SU-DHL-6 (cell line): ENCODE data around the gene LSS.

Experiments used
- H2AFZ ChIP-seq: fragments of 200-600 bp; sonication (generic); 2 replicates; pipeline ENCODE4 v1.6.1; 2014; ENCODE audit warnings: low read depth, mild to moderate bottlenecking, moderate library complexity, mixed read lengths, antibody characterized with exemption, low read length; ENCODE audit not compliant: severe bottlenecking
- H3F3A ChIP-seq: fragments of 200-600 bp; shearing (Covaris generic); 2 replicates; pipeline ENCODE4 v1.6.0; 2016; ENCODE audit warnings: antibody characterized with exemption, mild to moderate bottlenecking; ENCODE audit not compliant: insufficient read depth
- H3K27ac ChIP-seq: fragments of 200-600 bp; sonication (generic); 2 replicates; pipeline ENCODE4 v1.5.1; 2016; ENCODE audit warnings: low read depth, mild to moderate bottlenecking, low read length, moderate library complexity, mixed read lengths
- H3K27me3 ChIP-seq: fragments of 200-600 bp; sonication (generic), shearing (Covaris generic); 2 replicates; pipeline ENCODE4 v1.6.0; 2014; ENCODE audit warnings: mild to moderate bottlenecking, low read length
- H3K36me3 ChIP-seq: fragments of 200-600 bp; sonication (generic); 2 replicates; pipeline ENCODE4 v1.6.1; 2014; ENCODE audit warnings: mild to moderate bottlenecking, low read length, mixed read lengths
- H3K4me2 ChIP-seq: fragments of 300-600, 200-600 bp; shearing (Covaris generic), sonication (generic); 2 replicates; pipeline ENCODE4 v1.6.0; 2014; ENCODE audit warnings: low read length, low read depth, mild to moderate bottlenecking; ENCODE audit not compliant: poor library complexity, severe bottlenecking
- H3K4me3 ChIP-seq: fragments of 200-600 bp; sonication (generic); 2 replicates; pipeline ENCODE4 v1.5.1; 2014; ENCODE audit warnings: antibody characterized with exemption, low read length, mild to moderate bottlenecking, mixed read lengths; ENCODE audit not compliant: insufficient read depth, poor library complexity, severe bottlenecking
- H3K79me2 ChIP-seq: fragments of 200-600 bp; sonication (generic); 2 replicates; pipeline ENCODE4 v1.6.1; 2014; ENCODE audit warnings: mild to moderate bottlenecking, low read length, moderate library complexity; ENCODE audit not compliant: insufficient read depth
- H3K9ac ChIP-seq: fragments of 200-600 bp; sonication (generic); 2 replicates; pipeline ENCODE4 v1.7.0; 2014; ENCODE audit warnings: mild to moderate bottlenecking, low read length
- H3K9me2 ChIP-seq: fragments of 200-600 bp; sonication (generic); replicated peaks from 2 replicates; pipeline ENCODE4 v1.6.1; 2014; ENCODE audit warnings: low read length; ENCODE audit not compliant: insufficient read depth
- H3K9me3 ChIP-seq: fragments of 200-600 bp; sonication (generic); 2 replicates; pipeline ENCODE4 v1.6.1; 2014; ENCODE audit warnings: low read length, mixed read lengths; ENCODE audit not compliant: insufficient read depth
- H4K20me1 ChIP-seq: fragments of 200-600 bp; sonication (generic); 2 replicates; pipeline ENCODE4 v1.6.1; 2014; ENCODE audit warnings: low read depth, mild to moderate bottlenecking, antibody characterized with exemption, low read length, moderate library complexity, mixed read lengths
- CTCF ChIP-seq: fragments of 200-600 bp; sonication (generic); IDR thresholded peaks from one replicate; pipeline ENCODE4 v1.5.1; 2017; ENCODE audit warnings: antibody characterized with exemption, mild to moderate bottlenecking, low read length, moderate library complexity; ENCODE audit not compliant: insufficient read depth, poor library complexity, severe bottlenecking
- EZH2phosphoT487 ChIP-seq: fragments of 200-600 bp; sonication (generic), shearing (Covaris generic); conservative IDR thresholded peaks from 2 replicates; pipeline ENCODE4 v1.6.1; 2018; ENCODE audit warnings: mild to moderate bottlenecking, antibody characterized with exemption, low read length, moderate library complexity, mixed read lengths

Gene LSS

GRCh38 chr21:46228345-46229051 lies at the start of gene LSS:
Gene LSS, minus strand, starts transcription at chr21:46228774. Its CDS starts 29 bp downstream, at chr21:46228745.
- H3K27ac ChIP-seq = peak within 1 kb of the TSS; percentile 64

GRCh38 chr21:46274797-46275390 lies 46.3 kb upstream of the LSS start:
- Histone ChIP-seq H3K9me3 (no peaks in the 10 kb centered on the region), H3K79me2 (peaks cover 7% of the 10 kb centered on the region; the same call in 1 of the 2 replicates), H3K27me3 (no peaks in the 10 kb centered on the region), H4K20me1 (no peaks in the 10 kb centered on the region), H3K4me3 (no peak overlapping the region), H3K9ac (no peak overlapping the region), H3F3A (no peaks in the 10 kb centered on the region; the same call in 1 of the 2 replicates), H3K9me2 (no peaks in the 10 kb centered on the region), H3K36me3 (peaks cover 20% of the 10 kb centered on the region), H3K27ac (no peak overlapping the region), H3K4me2 (no peak overlapping the region), H2AFZ (no peak overlapping the region)
- TF ChIP-seq CTCF (no peak), EZH2phosphoT487 (no peak)

More at GRCh38 chr21:46228345-46229051, at the start of gene LSS:
- Histone ChIP-seq H3K9ac (peak within 1 kb of the TSS; percentile 92), H3K79me2 (peaks cover 68% of the 10 kb centered on the region), H3K36me3 (peaks cover 6% of the 10 kb centered on the region), H3K9me2 (no peaks in the 10 kb centered on the region), H3F3A (peaks cover 9% of the 10 kb centered on the region; the same call in 1 of the 2 replicates), H2AFZ (peak within 1 kb of the TSS; percentile 89), H4K20me1 (no peaks in the 10 kb centered on the region), H3K27me3 (no peaks in the 10 kb centered on the region), H3K9me3 (no peaks in the 10 kb centered on the region), H3K4me3 (peak within 1 kb of the TSS; percentile 97), H3K4me2 (peak within 1 kb of the TSS; percentile 87)
- TF ChIP-seq EZH2phosphoT487 (no peak), CTCF (no peak)

GRCh38 chr21:46273341-46273740 lies 44.8 kb upstream of the LSS start:
- Histone ChIP-seq H3K27me3 (no peaks in the 10 kb centered on the region), H3F3A (no peaks in the 10 kb centered on the region; the same call in 1 of the 2 replicates), H3K79me2 (no peaks in the 10 kb centered on the region), H3K9me2 (no peaks in the 10 kb centered on the region), H3K27ac (no peak overlapping the region), H2AFZ (no peak overlapping the region), H3K9ac (no peak overlapping the region), H3K36me3 (peaks cover 19% of the 10 kb centered on the region), H3K9me3 (no peaks in the 10 kb centered on the region), H4K20me1 (no peaks in the 10 kb centered on the region), H3K4me3 (no peak overlapping the region), H3K4me2 (no peak overlapping the region)
- TF ChIP-seq CTCF (no peak), EZH2phosphoT487 (no peak)
